8988T (cell line): ENCODE results near the gene CFAP46.
"Not testable (repeated sequence)": the region's sequence is repeated elsewhere in the genome, so short reads cannot be mapped to it uniquely, and the experiment has no call there.

Experiments
- DNase-seq: peaks from one replicate; pipeline ENCODE4 v3.0.0; 2011

Gene CFAP46

GRCh38 chr10:132860532-132860931 is 81.8 kb downstream of the CFAP46 start:
- DNase-seq, result no peak

- no peak for DNase-seq
Measured at GRCh38 chr10:132859084-132859855, 83.1 kb downstream of the CFAP46 start.

GRCh38 chr10:132858121-132859081 is 84.0 kb downstream of the CFAP46 start:
- no peak for DNase-seq

GRCh38 chr10:132856869-132857524 is 85.4 kb downstream of the CFAP46 start:
- no peak for DNase-seq

- DNase-seq, result no peak
Measured at GRCh38 chr10:132855889-132856288, 86.5 kb downstream of the CFAP46 start.

- DNase-seq, result no peak
Measured at GRCh38 chr10:132851451-132851850, 90.9 kb downstream of the CFAP46 start.

- DNase-seq, result no peak
Measured at GRCh38 chr10:132850896-132851295, 91.5 kb downstream of the CFAP46 start.

GRCh38 chr10:132850246-132850645 is 92.1 kb downstream of the CFAP46 start:
- DNase-seq, result no peak

- no peak for DNase-seq
Measured at GRCh38 chr10:132849546-132850031, 92.8 kb downstream of the CFAP46 start.

- DNase-seq, result no peak
Measured at GRCh38 chr10:132848951-132849545, 93.3 kb downstream of the CFAP46 start.

- no peak for DNase-seq
Measured at GRCh38 chr10:132848291-132848701, 94.1 kb downstream of the CFAP46 start.

GRCh38 chr10:132847856-132848255 is 94.5 kb downstream of the CFAP46 start:
- DNase-seq, result no peak

GRCh38 chr10:132847416-132847777 is 95.0 kb downstream of the CFAP46 start:
- DNase-seq, result no peak

- no peak for DNase-seq
Measured at GRCh38 chr10:132846631-132847415, 95.5 kb downstream of the CFAP46 start.

- no peak for DNase-seq
Measured at GRCh38 chr10:132845780-132846595, 96.4 kb downstream of the CFAP46 start.

- DNase-seq, result no peak
Measured at GRCh38 chr10:132845041-132845551, 97.3 kb downstream of the CFAP46 start.

- DNase-seq, result no peak
Measured at GRCh38 chr10:132844069-132844809, 98.1 kb downstream of the CFAP46 start.

- not testable (repeated sequence) for DNase-seq
Measured at GRCh38 chr10:132843276-132843675, 99.1 kb downstream of the CFAP46 start.

- no peak for DNase-seq
Measured at GRCh38 chr10:132842397-132842796, 100.0 kb downstream of the CFAP46 start.

GRCh38 chr10:132841615-132841975 is 100.8 kb downstream of the CFAP46 start:
- no peak for DNase-seq
